Endothelial cell of umbilical vein (primary cell): Measurements from ENCODE around the gene CASK.

Experiments used
- POLR2A ChIP-seq: IDR thresholded peaks from 2 replicates; pipeline ENCODE4 v1.6.1; 2012; ENCODE audit warnings: low read depth, mild to moderate bottlenecking, control low read depth, low read length
- POLR2AphosphoS5 ChIP-seq: IDR thresholded peaks from 2 replicates; pipeline ENCODE4 v1.6.1; 2012; ENCODE audit warnings: low read depth, mild to moderate bottlenecking, control low read depth, low read length, moderate library complexity; ENCODE audit not compliant: insufficient read depth
- TF ChIP-seq, protein P1 (sequence below), 2 donors: IDR thresholded peaks; 1 replicate in 1 of 2; 2 replicates in 1 of 2; pipeline ENCODE4 v1.5.1; 2011; ENCODE audit warnings: low read length in 2 of 2, mild to moderate bottlenecking in 2 of 2, moderate library complexity in 2 of 2, control low read depth in 1 of 2, inconsistent platforms in 1 of 2, low read depth in 1 of 2; ENCODE audit not compliant: insufficient read depth in 1 of 2; ENCODE audit errors: extremely low read depth in 1 of 2
- TF ChIP-seq, protein P2 (sequence below): IDR thresholded peaks from 2 replicates; pipeline ENCODE4 v1.6.1; 2011; ENCODE audit not compliant: insufficient read depth, insufficient read length

DNA sequence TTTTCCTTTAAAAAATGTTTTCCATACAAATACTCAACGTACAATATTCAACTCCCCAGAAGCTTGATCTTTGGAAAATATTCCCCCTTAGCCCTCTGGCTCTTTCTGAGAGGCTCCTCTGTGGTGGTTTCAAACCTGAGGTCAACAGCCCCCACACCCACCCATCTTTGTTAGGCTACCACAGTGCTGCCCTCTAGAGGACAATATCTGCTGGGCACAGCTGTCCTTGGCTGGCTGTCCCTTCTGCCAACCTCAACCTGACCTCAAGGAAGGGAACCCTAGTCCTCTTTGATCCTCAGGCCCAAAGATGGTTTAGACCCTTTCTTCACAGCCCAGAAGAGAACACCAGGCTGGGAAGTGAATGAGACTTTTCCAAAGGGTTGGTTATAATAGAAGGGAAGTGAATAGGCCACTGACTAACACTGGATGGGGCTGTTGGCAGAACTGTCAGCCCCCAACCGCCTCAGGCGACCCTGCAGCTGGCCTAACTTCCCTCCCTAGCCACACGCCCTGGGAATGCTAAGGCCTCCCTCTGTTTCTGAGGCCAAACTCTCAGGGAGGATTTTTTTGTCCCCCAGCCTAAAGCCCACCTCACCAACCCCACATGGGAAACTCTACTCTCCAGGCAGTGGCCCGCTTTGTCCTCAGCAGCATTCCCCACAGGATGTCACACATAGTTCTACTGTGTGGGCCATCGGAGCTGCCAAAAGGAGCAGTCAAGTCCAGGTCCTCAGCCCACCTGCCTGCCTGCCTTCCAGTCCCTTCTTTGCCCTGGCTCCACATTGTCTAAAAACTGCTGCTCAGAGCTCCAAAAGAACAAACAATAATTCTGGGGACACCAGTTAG, 441.9 kb downstream of the CASK start:
- TF ChIP-seq, protein P1, sequence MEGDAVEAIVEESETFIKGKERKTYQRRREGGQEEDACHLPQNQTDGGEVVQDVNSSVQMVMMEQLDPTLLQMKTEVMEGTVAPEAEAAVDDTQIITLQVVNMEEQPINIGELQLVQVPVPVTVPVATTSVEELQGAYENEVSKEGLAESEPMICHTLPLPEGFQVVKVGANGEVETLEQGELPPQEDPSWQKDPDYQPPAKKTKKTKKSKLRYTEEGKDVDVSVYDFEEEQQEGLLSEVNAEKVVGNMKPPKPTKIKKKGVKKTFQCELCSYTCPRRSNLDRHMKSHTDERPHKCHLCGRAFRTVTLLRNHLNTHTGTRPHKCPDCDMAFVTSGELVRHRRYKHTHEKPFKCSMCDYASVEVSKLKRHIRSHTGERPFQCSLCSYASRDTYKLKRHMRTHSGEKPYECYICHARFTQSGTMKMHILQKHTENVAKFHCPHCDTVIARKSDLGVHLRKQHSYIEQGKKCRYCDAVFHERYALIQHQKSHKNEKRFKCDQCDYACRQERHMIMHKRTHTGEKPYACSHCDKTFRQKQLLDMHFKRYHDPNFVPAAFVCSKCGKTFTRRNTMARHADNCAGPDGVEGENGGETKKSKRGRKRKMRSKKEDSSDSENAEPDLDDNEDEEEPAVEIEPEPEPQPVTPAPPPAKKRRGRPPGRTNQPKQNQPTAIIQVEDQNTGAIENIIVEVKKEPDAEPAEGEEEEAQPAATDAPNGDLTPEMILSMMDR (IDR thresholded peaks at IDR 0.05; ENCODE audit: extremely low read depth in 1 of 2, insufficient read depth in 1 of 2, low read depth in 1 of 2, low read length in 2 of 2) = peak; percentile 37 to 42
- TF ChIP-seq, protein P2, sequence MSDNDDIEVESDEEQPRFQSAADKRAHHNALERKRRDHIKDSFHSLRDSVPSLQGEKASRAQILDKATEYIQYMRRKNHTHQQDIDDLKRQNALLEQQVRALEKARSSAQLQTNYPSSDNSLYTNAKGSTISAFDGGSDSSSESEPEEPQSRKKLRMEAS = no peak
- no peak for TF ChIP-seq POLR2A
- no peak for TF ChIP-seq POLR2AphosphoS5
